ENCODE measurements around the gene HNMT. TPM values are rescaled to one million over a fixed set of nuclear protein-coding genes. Genes with fewer than 3 reads are reported as not detected.

The HNMT gene
- total and polyA plus RNA-seq, 2 of the 13 experiments (the other 11 are each of a cell fraction or from before 2014, with no cell fraction given): 279 to 309 TPM

DNA sequence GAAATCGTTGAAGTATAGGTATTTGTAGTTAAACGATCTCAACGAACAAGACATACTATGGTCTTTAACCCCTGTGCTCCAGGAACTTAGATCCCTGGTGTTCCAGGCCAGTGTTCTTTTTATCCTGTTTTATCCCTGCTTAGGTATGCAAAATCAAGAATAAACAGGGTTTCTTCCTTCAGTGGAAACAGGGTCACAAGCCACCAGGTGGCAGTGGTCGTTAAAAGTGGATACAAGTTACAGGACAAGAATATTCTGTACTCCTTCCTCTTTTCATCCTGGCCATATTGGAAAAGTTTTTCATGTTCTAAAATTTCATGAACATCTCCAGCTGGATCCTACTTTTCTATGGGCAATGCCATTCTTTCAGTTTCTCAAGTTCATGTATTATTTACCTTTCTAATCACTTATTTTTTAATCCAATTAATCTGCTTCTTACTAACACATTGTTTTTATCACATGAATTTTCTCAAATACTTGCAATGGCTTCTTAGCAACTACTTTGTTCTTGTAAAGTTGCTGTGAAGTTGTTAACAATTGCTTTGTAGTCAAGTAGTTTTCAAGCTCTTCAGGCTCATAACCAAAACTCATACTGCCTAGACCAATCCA lies 16.4 kb upstream of the HNMT start (continued):
- no peak for TF ChIP-seq KLF12 (CRISPR knock-in tag; IDR thresholded peaks at IDR 0.05; ENCODE audit: borderline replicate concordance)
- TF ChIP-seq MIER2 (CRISPR knock-in tag; IDR thresholded peaks at IDR 0.05): 0 out of 2 replicates have a peak, but pooled peaks have one; percentile 34
- TF ChIP-seq, protein P1, sequence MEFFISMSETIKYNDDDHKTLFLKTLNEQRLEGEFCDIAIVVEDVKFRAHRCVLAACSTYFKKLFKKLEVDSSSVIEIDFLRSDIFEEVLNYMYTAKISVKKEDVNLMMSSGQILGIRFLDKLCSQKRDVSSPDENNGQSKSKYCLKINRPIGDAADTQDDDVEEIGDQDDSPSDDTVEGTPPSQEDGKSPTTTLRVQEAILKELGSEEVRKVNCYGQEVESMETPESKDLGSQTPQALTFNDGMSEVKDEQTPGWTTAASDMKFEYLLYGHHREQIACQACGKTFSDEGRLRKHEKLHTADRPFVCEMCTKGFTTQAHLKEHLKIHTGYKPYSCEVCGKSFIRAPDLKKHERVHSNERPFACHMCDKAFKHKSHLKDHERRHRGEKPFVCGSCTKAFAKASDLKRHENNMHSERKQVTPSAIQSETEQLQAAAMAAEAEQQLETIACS (CRISPR knock-in tag; IDR thresholded peaks at IDR 0.05): no peak
- TF ChIP-seq ELF3 (CRISPR knock-in tag; IDR thresholded peaks at IDR 0.05): peak; percentile 72
- TF ChIP-seq SP1 (IDR thresholded peaks at IDR 0.05): no peak
- TF ChIP-seq SP1 (CRISPR knock-in tag; IDR thresholded peaks at IDR 0.05): 0 out of 2 replicates have a peak, but pooled peaks have one; percentile 1
- TF ChIP-seq ZNF441 (CRISPR knock-in tag; IDR thresholded peaks at IDR 0.05; ENCODE audit: borderline replicate concordance): no peak
- TF ChIP-seq, protein P2, sequence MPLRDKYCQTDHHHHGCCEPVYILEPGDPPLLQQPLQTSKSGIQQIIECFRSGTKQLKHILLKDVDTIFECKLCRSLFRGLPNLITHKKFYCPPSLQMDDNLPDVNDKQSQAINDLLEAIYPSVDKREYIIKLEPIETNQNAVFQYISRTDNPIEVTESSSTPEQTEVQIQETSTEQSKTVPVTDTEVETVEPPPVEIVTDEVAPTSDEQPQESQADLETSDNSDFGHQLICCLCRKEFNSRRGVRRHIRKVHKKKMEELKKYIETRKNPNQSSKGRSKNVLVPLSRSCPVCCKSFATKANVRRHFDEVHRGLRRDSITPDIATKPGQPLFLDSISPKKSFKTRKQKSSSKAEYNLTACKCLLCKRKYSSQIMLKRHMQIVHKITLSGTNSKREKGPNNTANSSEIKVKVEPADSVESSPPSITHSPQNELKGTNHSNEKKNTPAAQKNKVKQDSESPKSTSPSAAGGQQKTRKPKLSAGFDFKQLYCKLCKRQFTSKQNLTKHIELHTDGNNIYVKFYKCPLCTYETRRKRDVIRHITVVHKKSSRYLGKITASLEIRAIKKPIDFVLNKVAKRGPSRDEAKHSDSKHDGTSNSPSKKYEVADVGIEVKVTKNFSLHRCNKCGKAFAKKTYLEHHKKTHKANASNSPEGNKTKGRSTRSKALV (CRISPR knock-in tag; IDR thresholded peaks at IDR 0.05): no peak
- 0 out of 2 replicates have a peak, but pooled peaks have one; percentile 23 for TF ChIP-seq BRD4 (CRISPR knock-in tag; IDR thresholded peaks at IDR 0.05)
- TF ChIP-seq, protein P3, sequence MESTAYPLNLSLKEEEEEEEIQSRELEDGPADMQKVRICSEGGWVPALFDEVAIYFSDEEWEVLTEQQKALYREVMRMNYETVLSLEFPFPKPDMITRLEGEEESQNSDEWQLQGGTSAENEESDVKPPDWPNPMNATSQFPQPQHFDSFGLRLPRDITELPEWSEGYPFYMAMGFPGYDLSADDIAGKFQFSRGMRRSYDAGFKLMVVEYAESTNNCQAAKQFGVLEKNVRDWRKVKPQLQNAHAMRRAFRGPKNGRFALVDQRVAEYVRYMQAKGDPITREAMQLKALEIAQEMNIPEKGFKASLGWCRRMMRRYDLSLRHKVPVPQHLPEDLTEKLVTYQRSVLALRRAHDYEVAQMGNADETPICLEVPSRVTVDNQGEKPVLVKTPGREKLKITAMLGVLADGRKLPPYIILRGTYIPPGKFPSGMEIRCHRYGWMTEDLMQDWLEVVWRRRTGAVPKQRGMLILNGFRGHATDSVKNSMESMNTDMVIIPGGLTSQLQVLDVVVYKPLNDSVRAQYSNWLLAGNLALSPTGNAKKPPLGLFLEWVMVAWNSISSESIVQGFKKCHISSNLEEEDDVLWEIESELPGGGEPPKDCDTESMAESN (CRISPR knock-in tag; conservative IDR thresholded peaks at IDR 0.05): 0 out of 2 replicates have a peak, but pooled peaks have one; percentile 39
- TF ChIP-seq, protein P4, sequence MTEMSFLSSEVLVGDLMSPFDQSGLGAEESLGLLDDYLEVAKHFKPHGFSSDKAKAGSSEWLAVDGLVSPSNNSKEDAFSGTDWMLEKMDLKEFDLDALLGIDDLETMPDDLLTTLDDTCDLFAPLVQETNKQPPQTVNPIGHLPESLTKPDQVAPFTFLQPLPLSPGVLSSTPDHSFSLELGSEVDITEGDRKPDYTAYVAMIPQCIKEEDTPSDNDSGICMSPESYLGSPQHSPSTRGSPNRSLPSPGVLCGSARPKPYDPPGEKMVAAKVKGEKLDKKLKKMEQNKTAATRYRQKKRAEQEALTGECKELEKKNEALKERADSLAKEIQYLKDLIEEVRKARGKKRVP (CRISPR knock-in tag; IDR thresholded peaks at IDR 0.05): no peak
- TF ChIP-seq, protein P5, sequence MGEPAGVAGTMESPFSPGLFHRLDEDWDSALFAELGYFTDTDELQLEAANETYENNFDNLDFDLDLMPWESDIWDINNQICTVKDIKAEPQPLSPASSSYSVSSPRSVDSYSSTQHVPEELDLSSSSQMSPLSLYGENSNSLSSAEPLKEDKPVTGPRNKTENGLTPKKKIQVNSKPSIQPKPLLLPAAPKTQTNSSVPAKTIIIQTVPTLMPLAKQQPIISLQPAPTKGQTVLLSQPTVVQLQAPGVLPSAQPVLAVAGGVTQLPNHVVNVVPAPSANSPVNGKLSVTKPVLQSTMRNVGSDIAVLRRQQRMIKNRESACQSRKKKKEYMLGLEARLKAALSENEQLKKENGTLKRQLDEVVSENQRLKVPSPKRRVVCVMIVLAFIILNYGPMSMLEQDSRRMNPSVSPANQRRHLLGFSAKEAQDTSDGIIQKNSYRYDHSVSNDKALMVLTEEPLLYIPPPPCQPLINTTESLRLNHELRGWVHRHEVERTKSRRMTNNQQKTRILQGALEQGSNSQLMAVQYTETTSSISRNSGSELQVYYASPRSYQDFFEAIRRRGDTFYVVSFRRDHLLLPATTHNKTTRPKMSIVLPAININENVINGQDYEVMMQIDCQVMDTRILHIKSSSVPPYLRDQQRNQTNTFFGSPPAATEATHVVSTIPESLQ (CRISPR knock-in tag; conservative IDR thresholded peaks at IDR 0.05): no peak
- TF ChIP-seq, protein P6, sequence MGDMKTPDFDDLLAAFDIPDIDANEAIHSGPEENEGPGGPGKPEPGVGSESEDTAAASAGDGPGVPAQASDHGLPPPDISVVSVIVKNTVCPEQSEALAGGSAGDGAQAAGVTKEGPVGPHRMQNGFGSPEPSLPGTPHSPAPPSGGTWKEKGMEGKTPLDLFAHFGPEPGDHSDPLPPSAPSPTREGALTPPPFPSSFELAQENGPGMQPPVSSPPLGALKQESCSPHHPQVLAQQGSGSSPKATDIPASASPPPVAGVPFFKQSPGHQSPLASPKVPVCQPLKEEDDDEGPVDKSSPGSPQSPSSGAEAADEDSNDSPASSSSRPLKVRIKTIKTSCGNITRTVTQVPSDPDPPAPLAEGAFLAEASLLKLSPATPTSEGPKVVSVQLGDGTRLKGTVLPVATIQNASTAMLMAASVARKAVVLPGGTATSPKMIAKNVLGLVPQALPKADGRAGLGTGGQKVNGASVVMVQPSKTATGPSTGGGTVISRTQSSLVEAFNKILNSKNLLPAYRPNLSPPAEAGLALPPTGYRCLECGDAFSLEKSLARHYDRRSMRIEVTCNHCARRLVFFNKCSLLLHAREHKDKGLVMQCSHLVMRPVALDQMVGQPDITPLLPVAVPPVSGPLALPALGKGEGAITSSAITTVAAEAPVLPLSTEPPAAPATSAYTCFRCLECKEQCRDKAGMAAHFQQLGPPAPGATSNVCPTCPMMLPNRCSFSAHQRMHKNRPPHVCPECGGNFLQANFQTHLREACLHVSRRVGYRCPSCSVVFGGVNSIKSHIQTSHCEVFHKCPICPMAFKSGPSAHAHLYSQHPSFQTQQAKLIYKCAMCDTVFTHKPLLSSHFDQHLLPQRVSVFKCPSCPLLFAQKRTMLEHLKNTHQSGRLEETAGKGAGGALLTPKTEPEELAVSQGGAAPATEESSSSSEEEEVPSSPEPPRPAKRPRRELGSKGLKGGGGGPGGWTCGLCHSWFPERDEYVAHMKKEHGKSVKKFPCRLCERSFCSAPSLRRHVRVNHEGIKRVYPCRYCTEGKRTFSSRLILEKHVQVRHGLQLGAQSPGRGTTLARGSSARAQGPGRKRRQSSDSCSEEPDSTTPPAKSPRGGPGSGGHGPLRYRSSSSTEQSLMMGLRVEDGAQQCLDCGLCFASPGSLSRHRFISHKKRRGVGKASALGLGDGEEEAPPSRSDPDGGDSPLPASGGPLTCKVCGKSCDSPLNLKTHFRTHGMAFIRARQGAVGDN (CRISPR knock-in tag; IDR thresholded peaks at IDR 0.05): no peak
- no peak for TF ChIP-seq ZNF30 (CRISPR knock-in tag; IDR thresholded peaks at IDR 0.05)
- peak; percentile 70 for TF ChIP-seq PHF5A (CRISPR knock-in tag; IDR thresholded peaks at IDR 0.05; ENCODE audit: low read depth, unreplicated experiment)

Data from HepG2 (cell line).